GM12878 (cell line): Measurements from ENCODE around the gene GMPPA. TPM values are rescaled to one million over a fixed set of nuclear protein-coding genes. Genes with fewer than 3 reads are reported as not detected.

Experiments
- ATAC-seq: fragments of 200-7000 bp; cut with Tn5 transposase; 3 replicates; pipeline ENCODE4 v1.9.1; 2020; ENCODE audit warnings: mild to moderate bottlenecking, moderate library complexity
- BruUV-seq: library from RNA; stranded (reverse); fragments of 400-500 nt; replicated peaks from 2 replicates; lab custom pipeline; 2021; lab: Mats Ljungman, UMichigan
- CTCF ChIA-PET: fragments of 300-600 bp; sonication (Branson Sonifier 250); formaldehyde crosslinking; extraction: SDS; loops from one replicate; lab custom pipeline; 2021; ENCODE audit warnings: inconsistent platforms; lab: Yijun Ruan, JAX
- POLR2A ChIA-PET: fragments of 350-600 bp; formaldehyde crosslinking; extraction: SDS; loops from one replicate; lab custom pipeline; 2021; ENCODE audit warnings: inconsistent platforms; lab: Charles Lee
- RAD21 ChIA-PET: fragments of 300-600 bp; sonication (Branson Sonifier 250); formaldehyde crosslinking; loops from one replicate; lab custom pipeline; 2023; ENCODE audit warnings: antibody characterized with exemption; ENCODE audit not compliant: unreplicated experiment; lab: Charles Lee
- SMC1A ChIA-PET: fragments of 300-600 bp; sonication (Branson Sonifier 250); formaldehyde crosslinking; loops from one replicate; lab custom pipeline; 2023; ENCODE audit not compliant: unreplicated experiment, uncharacterized antibody; lab: Charles Lee
- DNase-seq: peaks from one replicate; pipeline ENCODE4 v3.0.0-alpha.2; 2011; ENCODE audit warnings: low read depth, low spot score
- FAIRE-seq: peaks from 3 replicates; lab custom pipeline; 2011; peaks lifted over from hg19 to GRCh38; lab: Jason Lieb, UNC
- H2AFZ ChIP-seq: 2 replicates; pipeline ENCODE4 v1.6.0; 2011; ENCODE audit warnings: low read depth, low read length, control low read depth; ENCODE audit not compliant: control insufficient read depth
- H3K27ac ChIP-seq: 2 replicates; pipeline ENCODE4 v1.5.1; 2011; ENCODE audit warnings: control low read depth; ENCODE audit not compliant: control insufficient read depth, insufficient read depth
- H3K27me3 ChIP-seq, 2 experiments: replicated peaks in 1 of 2; 2 replicates each; pipeline versions ENCODE4 v1.6.0 to v1.6.1; 2011; ENCODE audit warnings: low read length in 1 of 2; ENCODE audit not compliant: control insufficient read depth in 2 of 2, insufficient read depth in 2 of 2
- H3K36me3 ChIP-seq, 2 experiments: 2 replicates each; pipeline ENCODE4 v1.5.1; 2011; ENCODE audit warnings: low read length in 1 of 2; ENCODE audit not compliant: control insufficient read depth in 2 of 2, insufficient read depth in 2 of 2
- H3K4me1 ChIP-seq: 2 replicates; pipeline ENCODE4 v1.6.1; 2011; ENCODE audit warnings: mild to moderate bottlenecking, low read length, moderate library complexity, mixed read lengths; ENCODE audit not compliant: control insufficient read depth, insufficient read depth
- H3K4me2 ChIP-seq: 2 replicates; pipeline ENCODE4 v1.6.0; 2011; ENCODE audit warnings: control low read depth; ENCODE audit not compliant: control insufficient read depth, insufficient read depth
- H3K4me3 ChIP-seq: fragments of 200-600 bp; sonication (generic); 2 replicates; pipeline ENCODE4 v1.5.1; 2016
- H3K79me2 ChIP-seq: 2 replicates; pipeline ENCODE4 v1.6.0; 2011; ENCODE audit warnings: low read length; ENCODE audit not compliant: control insufficient read depth, insufficient read depth
- H3K9ac ChIP-seq: 2 replicates; pipeline ENCODE4 v1.8.0; 2011; ENCODE audit warnings: low read length, control low read depth, mixed read lengths; ENCODE audit not compliant: control insufficient read depth, insufficient read depth
- H3K9me3 ChIP-seq: replicated peaks from 3 replicates; pipeline ENCODE4 v1.5.1; 2011; ENCODE audit warnings: mild to moderate bottlenecking, low read length; ENCODE audit not compliant: control insufficient read depth, insufficient read depth
- H4K20me1 ChIP-seq: 2 replicates; pipeline ENCODE4 v1.6.0; 2011; ENCODE audit not compliant: control insufficient read depth, insufficient read depth
- EP300 ChIP-seq, 2 experiments: fragments of 150-350 bp in 1 of 2; IDR thresholded peaks; 2 replicates each; pipeline ENCODE4 v1.6.1; 2011 to 2012; ENCODE audit warnings: low read depth in 2 of 2, low read length in 2 of 2, borderline replicate concordance in 1 of 2, improper control_type of control experiment in 1 of 2, inconsistent platforms in 1 of 2; ENCODE audit not compliant: control insufficient read depth in 1 of 2
- ESRRA ChIP-seq: IDR thresholded peaks from 2 replicates; pipeline ENCODE4 v1.6.1; 2012; ENCODE audit warnings: mild to moderate bottlenecking, low read length, improper control_type of control experiment
- HCFC1 ChIP-seq: fragments of 150-350 bp; IDR thresholded peaks from 2 replicates; pipeline ENCODE4 v1.6.1; 2014; ENCODE audit warnings: low read length
- NFIC ChIP-seq: IDR thresholded peaks from 2 replicates; pipeline ENCODE4 v1.6.1; 2012; ENCODE audit warnings: low read depth, mild to moderate bottlenecking, inconsistent platforms, low read length, moderate library complexity
- SREBF1 ChIP-seq: IDR thresholded peaks from 2 replicates; pipeline ENCODE4 v1.6.1; 2012; ENCODE audit warnings: mild to moderate bottlenecking, low read length
- WGBS: methylation state at CpG from one replicate; pipeline ENCODE4 v1.1.6; 2016; ENCODE audit warnings: low lambda C conversion rate; ENCODE audit not compliant: insufficient replicate concordance, insufficient coverage; ENCODE audit errors: missing lambda C conversion rate; 5-methylcytosine and 5-hydroxymethylcytosine counted together
- in situ Hi-C: fragments of 300-500 bp; cut with MboI; formaldehyde crosslinking; loops from 9 replicates; pipeline ENCODE4 v1.14.3; 2018; ENCODE audit warnings: mixed read lengths
- intact Hi-C: fragments of 100-400 bp; cut with micrococcal nuclease; formaldehyde crosslinking; loops from one replicate; pipeline ENCODE4 v1.14.2; 2022; ENCODE audit not compliant: unreplicated experiment
- polyA plus RNA-seq, 11 experiments: library from polyadenylated mRNA; depleted of rRNA in 4 of 11; unstranded in 6 of 11; stranded (reverse) in 5 of 11; fragments of >200 nt; fragmentation: Nextera tagmentation in 4 of 11; fragmentation: Illumina TruSeq in 1 of 11; extraction: Ambion mirVana in 4 of 11; extraction: Trizol in 1 of 11; gene quantifications; 1 replicate in 1 of 11; 2 replicates in 10 of 11; pipeline versions ENCODE4 v1.2.1 to v1.2.3, GENCODE V29; 2011 to 2016; ENCODE audit warnings: inconsistent platforms in 2 of 11, missing spikeins in 2 of 11, low read depth in 1 of 11
- total RNA-seq, 4 experiments: library from RNA; depleted of rRNA in 3 of 4; stranded (reverse); fragments of >200 nt in 3 of 4; fragmentation: Illumina TruSeq in 1 of 4; extraction: Trizol in 1 of 4; gene quantifications; 2 replicates each; pipeline versions ENCODE4 v1.2.1 to v1.2.3, GENCODE V29; 2013 to 2021
- TF ChIP-seq, protein P1 (sequence below): IDR thresholded peaks from 2 replicates; pipeline ENCODE4 v1.6.1; 2011; ENCODE audit warnings: borderline replicate concordance, low read depth, mild to moderate bottlenecking, moderate library complexity, low read length; ENCODE audit not compliant: insufficient read depth, poor library complexity, severe bottlenecking

The GMPPA gene
- total and polyA plus RNA-seq, 10 of the 15 experiments (the other 5 are each of a cell fraction or from before 2014, with no cell fraction given) = 1.9 to 83.2 (median 45.0) TPM

DNA sequence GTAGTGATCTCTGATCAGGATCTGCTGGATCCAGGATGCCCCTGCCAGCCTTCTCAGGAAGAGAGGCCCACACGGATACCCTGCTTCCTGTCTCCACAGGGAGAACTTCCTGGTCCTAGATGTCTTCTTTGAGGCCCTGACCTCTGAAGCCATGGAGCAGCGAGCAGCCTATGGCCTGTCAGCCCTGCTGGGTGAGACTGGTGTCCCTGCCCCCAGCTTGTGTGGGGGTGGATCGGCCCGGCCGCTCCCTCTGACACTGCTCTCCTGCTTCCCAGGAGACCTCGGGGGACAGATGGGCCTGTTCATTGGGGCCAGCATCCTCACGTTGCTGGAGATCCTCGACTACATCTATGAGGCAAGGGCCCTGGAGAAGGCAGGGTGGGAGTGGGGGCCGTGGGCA, 38.3 kb downstream of the GMPPA start:
- in situ Hi-C loops = no loop called here
- Histone ChIP-seq H2AFZ (no peak overlapping the region), H3K27ac (no peak overlapping the region), H4K20me1 (no peaks in the 10 kb centered on the region), H3K9me3 (no peaks in the 10 kb centered on the region), H3K79me2 (no peaks in the 10 kb centered on the region), H3K4me2 (no peak overlapping the region)
- RAD21 ChIA-PET = no interaction called here
- BruUV-seq = no TSS peak
- intact Hi-C loops = no loop called here
- CTCF ChIA-PET = interaction anchor here (1.1 kb wide), 1 partner anchor 41 kb away, joined by 3 read pairs; a partner anchor contains a TSS
- POLR2A ChIA-PET = interaction anchor here (1.0 kb wide), 1 partner anchor 60 kb away, joined by 3 read pairs; the partner anchor contains the start of gene STK11IP
- TF ChIP-seq ESRRA (no peak), SREBF1 (no peak), EP300 (IDR thresholded peaks at IDR 0.05; ENCODE audit: borderline replicate concordance in 1 of 2, control insufficient read depth in 1 of 2, low read depth in 2 of 2, low read length in 2 of 2) (no peak), NFIC (no peak), HCFC1 (no peak)
- TF ChIP-seq, protein P1, sequence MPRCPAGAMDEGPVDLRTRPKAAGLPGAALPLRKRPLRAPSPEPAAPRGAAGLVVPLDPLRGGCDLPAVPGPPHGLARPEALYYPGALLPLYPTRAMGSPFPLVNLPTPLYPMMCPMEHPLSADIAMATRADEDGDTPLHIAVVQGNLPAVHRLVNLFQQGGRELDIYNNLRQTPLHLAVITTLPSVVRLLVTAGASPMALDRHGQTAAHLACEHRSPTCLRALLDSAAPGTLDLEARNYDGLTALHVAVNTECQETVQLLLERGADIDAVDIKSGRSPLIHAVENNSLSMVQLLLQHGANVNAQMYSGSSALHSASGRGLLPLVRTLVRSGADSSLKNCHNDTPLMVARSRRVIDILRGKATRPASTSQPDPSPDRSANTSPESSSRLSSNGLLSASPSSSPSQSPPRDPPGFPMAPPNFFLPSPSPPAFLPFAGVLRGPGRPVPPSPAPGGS = no peak
- TF ChIP-seq, all 136 proteins: peak for 0
- peaks cover 2% of the 10 kb centered on the region; the same call in 1 of the 2 replicates for H3K4me1 ChIP-seq
- no peak for ATAC-seq
- no peak overlapping the region for H3K9ac ChIP-seq
- no peak for FAIRE-seq
- SMC1A ChIA-PET = no interaction called here
- WGBS = 16% methylated on average over 9 of the region's 9 CpGs
- H3K4me3 ChIP-seq = no peak overlapping the region
- no peaks in the 10 kb centered on the region; a peak in 2 of 4 replicates for H3K27me3 ChIP-seq
- no peak for DNase-seq
- H3K36me3 ChIP-seq = no peaks in the 10 kb centered on the region; a peak in 1 of 4 replicates
